GM12874 (cell line): ENCODE measurements around the gene GPC6.

Experiments
- TF ChIP-seq, protein P1 (sequence below): IDR thresholded peaks from 2 replicates; pipeline ENCODE4 v1.5.1; 2011; ENCODE audit warnings: low read depth, mild to moderate bottlenecking, control low read depth, low read length, moderate library complexity; ENCODE audit not compliant: insufficient read depth

The GPC6 gene

GRCh38 chr13:93925990-93926389 lies 699.4 kb downstream of the GPC6 start:
- TF ChIP-seq, protein P1, sequence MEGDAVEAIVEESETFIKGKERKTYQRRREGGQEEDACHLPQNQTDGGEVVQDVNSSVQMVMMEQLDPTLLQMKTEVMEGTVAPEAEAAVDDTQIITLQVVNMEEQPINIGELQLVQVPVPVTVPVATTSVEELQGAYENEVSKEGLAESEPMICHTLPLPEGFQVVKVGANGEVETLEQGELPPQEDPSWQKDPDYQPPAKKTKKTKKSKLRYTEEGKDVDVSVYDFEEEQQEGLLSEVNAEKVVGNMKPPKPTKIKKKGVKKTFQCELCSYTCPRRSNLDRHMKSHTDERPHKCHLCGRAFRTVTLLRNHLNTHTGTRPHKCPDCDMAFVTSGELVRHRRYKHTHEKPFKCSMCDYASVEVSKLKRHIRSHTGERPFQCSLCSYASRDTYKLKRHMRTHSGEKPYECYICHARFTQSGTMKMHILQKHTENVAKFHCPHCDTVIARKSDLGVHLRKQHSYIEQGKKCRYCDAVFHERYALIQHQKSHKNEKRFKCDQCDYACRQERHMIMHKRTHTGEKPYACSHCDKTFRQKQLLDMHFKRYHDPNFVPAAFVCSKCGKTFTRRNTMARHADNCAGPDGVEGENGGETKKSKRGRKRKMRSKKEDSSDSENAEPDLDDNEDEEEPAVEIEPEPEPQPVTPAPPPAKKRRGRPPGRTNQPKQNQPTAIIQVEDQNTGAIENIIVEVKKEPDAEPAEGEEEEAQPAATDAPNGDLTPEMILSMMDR = no peak

GRCh38 chr13:93926425-93926824 lies 699.8 kb downstream of the GPC6 start:
- TF ChIP-seq, protein P1 = no peak

DNA sequence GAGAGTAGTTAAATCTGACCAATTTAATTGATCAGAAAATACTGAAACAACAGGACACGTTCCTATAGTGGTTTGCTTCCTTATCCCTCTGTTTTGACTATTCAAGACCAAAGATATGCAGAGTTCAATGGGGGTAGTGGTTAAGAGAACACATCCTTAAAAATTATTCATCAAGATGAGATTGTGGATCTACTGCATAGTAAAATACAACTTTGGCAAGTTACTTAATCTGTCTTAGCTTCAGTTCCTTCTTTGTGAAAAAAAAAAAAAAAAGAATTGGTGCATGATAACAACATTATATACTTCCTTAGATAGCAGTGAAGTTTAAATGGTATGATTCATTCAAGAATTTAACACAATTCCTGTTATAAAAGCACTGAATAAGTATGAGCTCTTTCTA lies 700.8 kb downstream of the GPC6 start:
- TF ChIP-seq, protein P1 = no peak

DNA sequence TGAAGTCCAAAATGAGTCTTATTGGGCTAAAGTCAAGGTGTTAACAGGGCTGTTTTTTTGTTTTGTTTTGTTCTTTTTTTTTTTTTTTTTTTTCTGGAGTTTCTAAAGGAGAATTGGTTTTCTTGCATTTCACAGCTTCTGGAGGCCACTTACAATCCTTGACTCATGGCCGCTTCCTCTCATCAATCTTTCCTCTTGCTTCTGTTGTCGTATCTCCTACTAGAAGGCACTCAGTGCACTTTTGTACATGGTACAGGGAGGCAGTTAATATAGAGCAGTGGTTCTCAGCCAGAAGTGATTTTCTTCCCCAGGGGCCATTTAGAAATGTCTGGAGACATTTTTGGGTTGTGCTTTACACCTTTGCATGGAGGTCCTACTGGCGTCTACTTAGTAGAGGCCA lies 706.3 kb downstream of the GPC6 start:
- TF ChIP-seq, protein P1 = no peak

GRCh38 chr13:93936901-93937300 lies 710.3 kb downstream of the GPC6 start:
- TF ChIP-seq, protein P1 = no peak

- TF ChIP-seq, protein P1 = no peak
Observed at GRCh38 chr13:93941444-93941843, 714.8 kb downstream of the GPC6 start.

GRCh38 chr13:93942016-93942415 lies 715.4 kb downstream of the GPC6 start:
- TF ChIP-seq, protein P1 = no peak

DNA sequence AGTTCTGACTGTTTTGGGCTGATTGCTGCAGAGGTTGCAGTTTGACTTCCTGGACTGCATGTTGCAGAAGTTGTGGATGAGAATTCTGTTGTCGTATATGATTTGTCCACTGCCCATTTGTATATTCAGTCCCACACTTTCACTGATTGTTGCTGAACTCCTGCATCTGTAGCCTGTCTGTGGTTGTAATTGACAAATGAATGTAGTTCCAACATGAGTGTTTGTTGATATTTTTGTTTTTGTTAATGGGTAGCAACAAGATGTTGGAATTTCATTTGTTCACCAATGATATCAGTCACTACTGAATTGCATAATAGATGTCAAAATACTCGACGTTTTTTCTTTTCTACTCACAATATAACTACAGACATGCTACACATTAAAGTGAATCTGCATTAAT lies 719.0 kb downstream of the GPC6 start:
- TF ChIP-seq, protein P1 = no peak
